GM12878 (cell line): ENCODE data around the gene SPEG. TPM values are rescaled to one million over a fixed set of nuclear protein-coding genes. Genes with fewer than 3 reads are reported as not detected.

Source experiments
- CHD2 ChIP-seq: IDR thresholded peaks from 2 replicates; pipeline ENCODE4 v1.6.1; 2011; ENCODE audit warnings: low read depth, low read length, improper control_type of control experiment, borderline replicate concordance
- CREB1 ChIP-seq: IDR thresholded peaks from 2 replicates; pipeline ENCODE4 v1.6.1; 2012; ENCODE audit warnings: low read depth, mild to moderate bottlenecking, inconsistent platforms
- CREM ChIP-seq: IDR thresholded peaks from 2 replicates; pipeline ENCODE4 v1.6.1; 2014; ENCODE audit warnings: antibody characterized with exemption, low read depth
- DPF2 ChIP-seq: fragments of 450-650 bp; IDR thresholded peaks from 2 replicates; pipeline ENCODE4 v1.6.1; 2017; ENCODE audit warnings: mild to moderate bottlenecking
- ETV6 ChIP-seq, 2 experiments: fragments of 450-650 bp in 1 of 2; IDR thresholded peaks in 1 of 2; conservative IDR thresholded peaks in 1 of 2; 2 replicates each; pipeline ENCODE4 v1.6.1; 2014; ENCODE audit warnings: antibody characterized with exemption in 1 of 2, borderline replicate concordance in 1 of 2, low read depth in 1 of 2, mild to moderate bottlenecking in 1 of 2, moderate library complexity in 1 of 2
- GATAD2B ChIP-seq: fragments of 450-650 bp; conservative IDR thresholded peaks from 2 replicates; pipeline ENCODE4 v1.6.1; 2017; ENCODE audit warnings: low read depth, mild to moderate bottlenecking, moderate library complexity
- IKZF1 ChIP-seq: fragments of 450-650 bp; conservative IDR thresholded peaks from 2 replicates; pipeline ENCODE4 v1.6.1; 2017; ENCODE audit warnings: antibody characterized with exemption, mild to moderate bottlenecking
- MTA3 ChIP-seq: IDR thresholded peaks from 2 replicates; pipeline ENCODE4 v1.6.1; 2012; ENCODE audit warnings: low read length, inconsistent platforms, borderline replicate concordance
- POU2F2 ChIP-seq: IDR thresholded peaks from 3 replicates; pipeline ENCODE4 v1.6.1; 2011; ENCODE audit warnings: low read depth, mild to moderate bottlenecking, low read length, borderline replicate concordance
- RB1 ChIP-seq: fragments of 450-650 bp; formaldehyde crosslinking; IDR thresholded peaks from 2 replicates; pipeline ENCODE4 v1.6.1; 2017; ENCODE audit warnings: mild to moderate bottlenecking, borderline replicate concordance
- SMAD1 ChIP-seq: fragments of 450-650 bp; IDR thresholded peaks from 2 replicates; pipeline ENCODE4 v1.6.1; 2018; ENCODE audit warnings: mild to moderate bottlenecking, low read depth; ENCODE audit not compliant: partially characterized antibody
- TCF12 ChIP-seq: IDR thresholded peaks from 2 replicates; pipeline ENCODE4 v1.6.1; 2011; ENCODE audit warnings: low read depth, mild to moderate bottlenecking, low read length
- ZBTB11 ChIP-seq: fragments of 450-650 bp; formaldehyde crosslinking; IDR thresholded peaks from 2 replicates; pipeline ENCODE4 v1.5.0; 2022; ENCODE audit warnings: mild to moderate bottlenecking, missing genetic modification characterization
- polyA plus RNA-seq, 11 experiments: library from polyadenylated mRNA; depleted of rRNA in 4 of 11; unstranded in 6 of 11; stranded (reverse) in 5 of 11; fragments of >200 nt; fragmentation: Nextera tagmentation in 4 of 11; fragmentation: Illumina TruSeq in 1 of 11; extraction: Ambion mirVana in 4 of 11; extraction: Trizol in 1 of 11; gene quantifications; 1 replicate in 1 of 11; 2 replicates in 10 of 11; pipeline versions ENCODE4 v1.2.1 to v1.2.3, GENCODE V29; 2011 to 2016; ENCODE audit warnings: inconsistent platforms in 2 of 11, missing spikeins in 2 of 11, low read depth in 1 of 11
- total RNA-seq, 4 experiments: library from RNA; depleted of rRNA in 3 of 4; stranded (reverse); fragments of >200 nt in 3 of 4; fragmentation: Illumina TruSeq in 1 of 4; extraction: Trizol in 1 of 4; gene quantifications; 2 replicates each; pipeline versions ENCODE4 v1.2.1 to v1.2.3, GENCODE V29; 2013 to 2021

The SPEG gene
- total and polyA plus RNA-seq, 10 of the 15 experiments (the other 5 are each of a cell fraction or from before 2014, with no cell fraction given), result 0.03 to 0.28 TPM; not detected in 8

DNA sequence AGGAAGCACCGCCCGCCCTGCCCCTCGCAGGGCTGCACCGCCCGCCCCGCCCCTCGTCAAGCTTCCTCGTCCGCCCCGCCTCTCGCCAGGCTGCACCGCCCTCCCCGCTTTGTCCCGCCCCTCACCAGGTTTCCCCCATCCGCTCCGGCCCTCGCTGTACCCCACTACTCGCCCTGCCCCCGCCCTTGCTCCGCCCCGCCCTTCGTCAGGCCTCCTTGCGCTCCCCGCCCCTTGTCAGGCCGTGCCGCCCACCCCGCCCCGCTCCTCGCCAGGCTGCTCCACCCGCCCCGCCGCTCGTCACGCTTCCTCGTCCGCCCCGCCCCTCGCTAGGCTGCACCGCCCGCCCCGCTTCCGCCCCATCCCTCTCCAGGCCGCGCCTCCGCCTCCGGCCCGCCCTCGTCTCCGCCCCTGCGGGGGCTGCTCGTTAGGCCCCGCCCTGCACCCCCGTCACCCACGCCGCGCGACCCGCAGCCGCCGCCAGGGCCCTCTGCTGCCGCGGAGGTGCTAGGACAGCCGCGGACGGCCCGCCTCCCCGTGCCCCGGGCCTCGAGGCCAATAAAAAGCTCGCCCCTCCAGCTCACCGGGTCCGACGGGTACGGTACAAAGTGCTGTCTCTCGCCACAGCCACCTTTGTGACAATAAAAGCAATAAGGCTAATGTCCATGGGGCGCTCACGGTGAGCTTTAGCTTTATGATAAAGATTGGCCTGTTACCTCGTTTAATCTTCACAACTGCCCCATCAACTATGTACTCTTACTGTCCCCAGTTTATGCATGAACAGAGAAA is 46.3 kb upstream of the SPEG start (continued):
- TF ChIP-seq ZBTB11 (CRISPR knock-in tag) (no peak), MTA3 (no peak), DPF2 (no peak; the same call in 1 of the 2 replicates), GATAD2B (peak; percentile 74), TCF12 (no peak), CREM (peak; percentile 51; the same call in 1 of the 2 replicates), ETV6 (conservative IDR thresholded peaks at IDR 0.05 in 1 of 2, IDR thresholded peaks at IDR 0.05 in 1 of 2; ENCODE audit: borderline replicate concordance in 1 of 2, low read depth in 1 of 2) (no peak), CREB1 (peak; percentile 76), POU2F2 (0 out of 3 replicates have a peak, but pooled peaks have one; percentile 19), RB1 (peak; percentile 61; the same call in 1 of the 2 replicates), SMAD1 (no peak), CHD2 (0 out of 2 replicates have a peak, but pooled peaks have one; percentile 27), IKZF1 (peak; percentile 38; the same call in 1 of the 2 replicates)
- TF ChIP-seq, all 136 proteins: peak for 22
